Kidney capillary endothelial cell (primary cell): ENCODE measurements around the gene CAMTA1.

ENCODE experiments used
- DNase-seq: peaks from one replicate; pipeline ENCODE4 v3.0.0-alpha.2; 2018; ENCODE audit warnings: low spot score

The CAMTA1 gene

GRCh38 chr1:7659514-7659913 lies 874.3 kb downstream of the CAMTA1 start:
- DNase-seq = no peak

- no peak for DNase-seq
Observed at GRCh38 chr1:7663451-7664146, 878.3 kb downstream of the CAMTA1 start.

GRCh38 chr1:7664147-7664892 lies 879.1 kb downstream of the CAMTA1 start:
- no peak for DNase-seq

- no peak for DNase-seq
Observed at GRCh38 chr1:7664893-7665250, 879.6 kb downstream of the CAMTA1 start.

- DNase-seq = no peak
Observed at GRCh38 chr1:7666249-7666648, 881.0 kb downstream of the CAMTA1 start.

- DNase-seq = no peak
Observed at GRCh38 chr1:7667159-7667558, 881.9 kb downstream of the CAMTA1 start.

GRCh38 chr1:7667625-7668218 lies 882.5 kb downstream of the CAMTA1 start:
- peak; percentile 85 for DNase-seq

GRCh38 chr1:7669559-7670311 lies 884.5 kb downstream of the CAMTA1 start:
- DNase-seq = peak; percentile 52

GRCh38 chr1:7670334-7671145 lies 885.3 kb downstream of the CAMTA1 start:
- no peak for DNase-seq

GRCh38 chr1:7671146-7671465 lies 885.9 kb downstream of the CAMTA1 start:
- DNase-seq = no peak

GRCh38 chr1:7671676-7672075 lies 886.4 kb downstream of the CAMTA1 start:
- no peak for DNase-seq

GRCh38 chr1:7672864-7673263 lies 887.6 kb downstream of the CAMTA1 start:
- DNase-seq = no peak

- DNase-seq = no peak
Observed at GRCh38 chr1:7674972-7675371, 889.7 kb downstream of the CAMTA1 start.

GRCh38 chr1:7675431-7676273 lies 890.4 kb downstream of the CAMTA1 start:
- no peak for DNase-seq

- no peak for DNase-seq
Observed at GRCh38 chr1:7676274-7676945, 891.2 kb downstream of the CAMTA1 start.

GRCh38 chr1:7677111-7677510 lies 891.9 kb downstream of the CAMTA1 start:
- DNase-seq = no peak

- DNase-seq = no peak
Observed at GRCh38 chr1:7677815-7678214, 892.6 kb downstream of the CAMTA1 start.

GRCh38 chr1:7678491-7679158 lies 893.4 kb downstream of the CAMTA1 start:
- DNase-seq = no peak

GRCh38 chr1:7679159-7679872 lies 894.1 kb downstream of the CAMTA1 start:
- DNase-seq = no peak
